Loucy (cell line): ENCODE data around the gene EPS8L3.

Experiments used
- EZH2phosphoT487 ChIP-seq: fragments of 200-600 bp; IDR thresholded peaks from 2 replicates; pipeline ENCODE4 v1.6.1; 2018; ENCODE audit warnings: antibody characterized with exemption, mild to moderate bottlenecking, moderate library complexity, borderline replicate concordance
- TF ChIP-seq, protein P1 (sequence below): fragments of 200-600 bp; sonication (generic); conservative IDR thresholded peaks from 2 replicates; pipeline ENCODE4 v1.5.1; 2014; ENCODE audit warnings: mild to moderate bottlenecking, antibody characterized with exemption, low read length

DNA sequence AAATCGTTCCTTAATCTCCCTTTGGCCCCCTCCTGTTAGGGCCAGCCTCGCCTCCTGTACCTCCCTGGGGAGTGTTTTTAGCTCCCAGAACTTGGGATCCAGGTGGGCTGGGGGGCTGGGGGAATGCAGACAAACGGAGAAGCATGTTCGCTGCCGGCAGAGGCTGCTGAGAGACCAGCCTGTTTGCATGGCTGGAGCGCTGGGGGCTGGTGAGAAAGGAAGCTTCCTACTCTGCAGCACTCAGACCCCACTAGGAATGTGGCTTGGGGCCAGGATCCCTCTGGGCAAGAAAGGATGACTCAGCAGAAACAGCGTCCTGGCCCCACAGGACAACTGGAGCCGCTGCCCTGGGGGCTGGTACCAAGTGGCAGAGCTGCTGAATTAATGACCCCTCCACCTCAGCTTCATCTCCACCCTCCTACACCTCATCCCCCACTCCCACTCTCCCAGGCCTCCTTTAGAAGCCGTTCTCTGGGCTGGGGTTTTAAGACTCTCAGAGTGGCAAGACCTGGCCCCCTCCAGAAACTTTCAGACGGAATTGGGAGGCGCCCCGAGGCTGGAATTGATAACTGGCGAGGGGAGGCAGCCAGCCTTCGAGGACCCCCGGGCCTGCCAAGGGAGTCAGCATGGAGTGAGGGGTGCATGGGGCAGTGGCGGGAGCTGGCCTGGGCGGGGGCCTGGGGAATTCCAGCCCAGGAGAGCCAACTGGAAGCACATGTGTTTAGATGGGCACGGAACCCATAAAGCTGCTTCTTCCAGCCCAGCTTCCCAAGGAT lies 28.5 kb upstream of the EPS8L3 start:
- TF ChIP-seq, protein P1, sequence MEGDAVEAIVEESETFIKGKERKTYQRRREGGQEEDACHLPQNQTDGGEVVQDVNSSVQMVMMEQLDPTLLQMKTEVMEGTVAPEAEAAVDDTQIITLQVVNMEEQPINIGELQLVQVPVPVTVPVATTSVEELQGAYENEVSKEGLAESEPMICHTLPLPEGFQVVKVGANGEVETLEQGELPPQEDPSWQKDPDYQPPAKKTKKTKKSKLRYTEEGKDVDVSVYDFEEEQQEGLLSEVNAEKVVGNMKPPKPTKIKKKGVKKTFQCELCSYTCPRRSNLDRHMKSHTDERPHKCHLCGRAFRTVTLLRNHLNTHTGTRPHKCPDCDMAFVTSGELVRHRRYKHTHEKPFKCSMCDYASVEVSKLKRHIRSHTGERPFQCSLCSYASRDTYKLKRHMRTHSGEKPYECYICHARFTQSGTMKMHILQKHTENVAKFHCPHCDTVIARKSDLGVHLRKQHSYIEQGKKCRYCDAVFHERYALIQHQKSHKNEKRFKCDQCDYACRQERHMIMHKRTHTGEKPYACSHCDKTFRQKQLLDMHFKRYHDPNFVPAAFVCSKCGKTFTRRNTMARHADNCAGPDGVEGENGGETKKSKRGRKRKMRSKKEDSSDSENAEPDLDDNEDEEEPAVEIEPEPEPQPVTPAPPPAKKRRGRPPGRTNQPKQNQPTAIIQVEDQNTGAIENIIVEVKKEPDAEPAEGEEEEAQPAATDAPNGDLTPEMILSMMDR: no peak
- no peak for TF ChIP-seq EZH2phosphoT487
